ENCODE results near the gene CTLA4.
"Not testable (repeated sequence)": the region's sequence is repeated elsewhere in the genome, so short reads cannot be mapped to it uniquely, and the experiment has no call there.

The CTLA4 gene

GRCh38 chr2:203858176-203858575 is 9.4 kb upstream of the CTLA4 start:
- DNase-seq = no peak

GRCh38 chr2:203859030-203859789 is 8.4 kb upstream of the CTLA4 start:
- no peak for DNase-seq

GRCh38 chr2:203861197-203861596 is 6.4 kb upstream of the CTLA4 start:
- peak; percentile 67 for DNase-seq

DNA sequence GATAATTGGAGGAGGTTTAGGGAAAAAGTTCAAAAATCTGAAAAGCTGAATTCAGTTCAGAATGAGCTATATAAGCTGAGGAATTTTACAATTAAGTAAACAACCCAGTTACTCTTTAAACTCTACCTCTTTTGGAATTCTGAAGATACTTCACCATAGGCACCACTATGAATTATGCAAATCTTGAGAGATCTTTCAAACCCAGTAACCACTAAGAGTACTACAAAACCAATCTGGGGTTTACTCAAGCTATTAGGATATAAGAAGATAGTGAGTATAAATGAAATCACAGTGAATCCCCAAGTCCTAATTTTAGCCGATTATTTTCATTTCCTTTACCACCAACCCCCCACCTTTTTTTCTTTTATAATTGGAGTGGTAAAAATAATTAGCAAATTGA is 6.0 kb upstream of the CTLA4 start:
- DNase-seq = no peak

DNA sequence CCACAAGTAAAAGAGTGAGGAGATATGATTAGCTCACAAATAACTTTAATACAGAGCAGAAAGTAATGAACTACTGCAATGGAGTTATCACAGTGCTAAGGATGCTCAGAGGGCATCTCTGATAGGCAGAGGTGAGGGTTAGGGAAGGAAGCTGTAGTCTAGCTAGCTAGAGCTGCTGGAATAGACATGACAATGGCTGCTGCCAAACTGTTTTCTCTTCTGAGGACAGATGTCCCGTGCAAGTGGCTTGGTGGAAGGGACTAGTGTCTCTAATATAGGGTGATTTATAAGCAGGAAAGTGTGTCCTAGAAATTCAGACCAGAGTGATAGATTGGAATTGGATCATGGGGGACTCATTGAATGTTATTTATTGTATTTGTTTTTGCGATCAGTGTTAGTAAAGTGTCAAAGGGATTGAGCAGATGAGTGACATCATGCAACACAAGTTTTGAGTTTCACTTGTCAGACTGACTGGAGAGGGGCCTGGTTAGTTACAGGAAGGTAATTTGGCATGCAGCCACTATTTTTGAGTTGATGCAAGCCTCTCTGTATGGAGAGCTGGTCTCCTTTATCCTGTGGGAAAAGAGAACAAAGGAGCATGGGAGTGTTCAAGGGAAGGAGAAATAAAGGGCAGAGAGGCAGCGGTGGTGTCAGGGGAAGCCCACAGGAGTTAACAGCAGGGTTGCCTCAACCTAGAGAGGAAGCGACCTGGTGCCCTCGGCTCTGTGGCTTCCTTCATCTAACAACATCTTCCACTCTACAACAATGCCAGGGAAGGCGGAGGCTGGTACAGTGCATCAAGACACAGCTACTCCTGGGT is 1.9 kb downstream of the CTLA4 start:
- peak; percentile 33 for DNase-seq

- DNase-seq = no peak
Measured at GRCh38 chr2:203870481-203870880, 2.9 kb downstream of the CTLA4 start.

- DNase-seq = no peak
Measured at GRCh38 chr2:203870941-203871340, 3.4 kb downstream of the CTLA4 start.

DNA sequence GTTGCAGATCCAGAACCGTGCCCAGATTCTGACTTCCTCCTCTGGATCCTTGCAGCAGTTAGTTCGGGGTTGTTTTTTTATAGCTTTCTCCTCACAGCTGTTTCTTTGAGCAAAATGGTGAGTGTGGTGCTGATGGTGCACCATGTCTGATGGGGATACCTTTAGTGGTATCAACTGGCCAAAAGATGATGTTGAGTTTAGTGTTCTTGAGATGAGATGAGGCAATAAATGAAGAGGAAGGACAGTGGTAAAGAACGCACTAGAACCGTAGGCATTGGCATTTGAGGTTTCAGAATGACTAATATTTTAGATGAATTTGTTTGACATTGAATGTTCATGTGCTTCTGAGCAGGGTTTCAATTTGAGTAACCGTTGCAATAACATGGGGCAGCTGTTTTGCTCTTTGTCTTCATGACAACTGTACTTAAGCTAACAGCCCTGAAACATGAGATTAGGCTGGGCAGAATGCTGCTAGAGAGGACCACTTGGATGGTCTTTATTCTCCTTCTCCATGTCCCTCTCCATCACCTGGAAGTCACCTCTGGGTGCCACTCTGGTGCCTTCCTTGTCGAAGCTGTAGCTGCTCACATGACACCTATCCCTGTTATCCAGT is 3.9 kb downstream of the CTLA4 start:
- no peak for DNase-seq

- no peak for DNase-seq
Measured at GRCh38 chr2:203873461-203873860, 5.9 kb downstream of the CTLA4 start.

GRCh38 chr2:203873921-203874631 is 6.5 kb downstream of the CTLA4 start:
- peak; percentile 15 for DNase-seq

- no peak for DNase-seq
Measured at GRCh38 chr2:203875471-203875870, 7.9 kb downstream of the CTLA4 start.

DNA sequence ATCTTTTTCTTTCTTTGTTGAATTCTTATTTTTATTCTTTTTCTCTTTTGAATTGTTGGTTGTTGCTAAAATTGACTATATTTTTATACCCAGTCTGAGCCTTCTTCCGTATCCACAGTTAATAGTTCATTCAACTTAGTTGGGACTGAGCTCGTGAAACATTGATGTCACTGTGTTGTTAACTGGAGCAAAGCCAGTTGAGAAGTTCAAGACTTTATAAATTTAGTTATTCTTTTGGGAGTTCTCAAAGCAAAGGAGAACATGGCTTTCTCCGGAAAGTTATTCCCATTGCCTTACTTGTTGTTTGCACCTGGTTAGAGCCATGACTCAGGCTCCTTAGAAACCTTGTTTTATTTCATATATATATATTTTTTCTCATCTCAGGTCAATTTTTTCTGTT is 8.8 kb downstream of the CTLA4 start:
- DNase-seq = no peak

- DNase-seq = no peak
Measured at GRCh38 chr2:203878063-203878462, 10.5 kb downstream of the CTLA4 start.

- no peak for DNase-seq
Measured at GRCh38 chr2:203880557-203881125, 13.1 kb downstream of the CTLA4 start.

GRCh38 chr2:203881185-203881584 is 13.6 kb downstream of the CTLA4 start:
- not testable (repeated sequence) for DNase-seq

DNA sequence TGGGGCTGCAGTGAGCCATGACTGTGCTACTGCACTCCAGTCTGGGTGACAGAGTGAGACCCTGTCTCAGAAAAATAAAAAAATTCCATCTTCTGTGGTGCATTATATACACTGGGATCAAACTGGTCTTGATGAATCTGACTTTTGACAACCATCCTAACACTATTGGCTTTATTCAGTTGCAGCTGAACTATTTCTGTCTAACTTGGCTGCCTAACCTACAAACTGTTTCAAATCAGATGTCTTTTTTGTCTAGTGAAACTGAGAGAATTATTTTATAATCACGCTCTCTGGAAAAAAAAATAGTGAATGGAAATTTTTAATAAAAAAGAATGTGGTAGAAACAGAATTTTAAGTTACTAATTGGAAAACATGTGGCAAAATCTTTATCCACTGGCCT is 15.0 kb downstream of the CTLA4 start:
- no peak for DNase-seq

- no peak for DNase-seq
Measured at GRCh38 chr2:203886661-203887151, 19.1 kb downstream of the CTLA4 start.

GRCh38 chr2:203887677-203888076 is 20.1 kb downstream of the CTLA4 start:
- DNase-seq = peak; percentile 7

- no peak for DNase-seq
Measured at GRCh38 chr2:203889542-203889941, 22.0 kb downstream of the CTLA4 start.

DNA sequence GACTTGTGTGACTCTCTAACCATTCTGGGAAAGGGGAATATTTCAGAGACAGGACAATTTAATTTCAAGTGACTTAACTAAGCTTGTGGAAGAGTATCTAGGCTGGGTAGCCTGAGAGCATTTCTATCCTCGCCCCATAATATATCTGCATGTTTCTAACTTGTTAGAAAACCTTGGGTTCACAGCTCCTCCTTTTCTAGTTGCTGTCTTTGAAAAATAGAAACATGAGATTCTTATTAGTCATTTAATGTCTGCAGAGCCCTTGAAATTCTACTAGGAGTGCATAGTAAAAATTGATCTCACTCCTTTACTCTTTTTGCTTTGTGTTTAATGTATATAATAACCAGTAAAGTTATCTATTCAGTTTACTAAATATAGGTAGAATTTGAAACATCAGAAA is 22.4 kb downstream of the CTLA4 start:
- DNase-seq = no peak

GRCh38 chr2:203890733-203891132 is 23.2 kb downstream of the CTLA4 start:
- DNase-seq = no peak

- no peak for DNase-seq
Measured at GRCh38 chr2:203891474-203891873, 23.9 kb downstream of the CTLA4 start.

GRCh38 chr2:203892207-203892606 is 24.6 kb downstream of the CTLA4 start:
- DNase-seq = no peak
